ENCODE results near the gene STK17B.

DNA sequence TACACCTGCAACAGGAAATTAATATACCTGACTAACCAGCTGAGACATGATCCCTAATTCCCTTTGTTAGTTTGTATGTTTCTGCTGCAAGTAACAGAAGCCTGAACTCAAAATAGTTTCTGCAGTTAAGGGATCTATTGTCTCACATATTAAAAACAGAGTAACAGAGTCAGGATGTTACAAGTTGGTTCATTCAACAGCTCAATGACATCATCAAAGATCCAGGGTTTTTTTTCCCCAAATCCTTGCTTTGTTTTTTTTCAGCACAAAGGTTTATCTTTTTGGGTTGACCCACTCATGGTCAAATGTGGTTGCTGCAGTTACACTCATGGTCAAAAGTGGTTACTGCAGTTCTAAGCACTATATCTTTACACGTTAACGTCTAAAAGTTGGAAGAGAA, 67.8 kb downstream of the STK17B start:
- TF ChIP-seq, protein P1, sequence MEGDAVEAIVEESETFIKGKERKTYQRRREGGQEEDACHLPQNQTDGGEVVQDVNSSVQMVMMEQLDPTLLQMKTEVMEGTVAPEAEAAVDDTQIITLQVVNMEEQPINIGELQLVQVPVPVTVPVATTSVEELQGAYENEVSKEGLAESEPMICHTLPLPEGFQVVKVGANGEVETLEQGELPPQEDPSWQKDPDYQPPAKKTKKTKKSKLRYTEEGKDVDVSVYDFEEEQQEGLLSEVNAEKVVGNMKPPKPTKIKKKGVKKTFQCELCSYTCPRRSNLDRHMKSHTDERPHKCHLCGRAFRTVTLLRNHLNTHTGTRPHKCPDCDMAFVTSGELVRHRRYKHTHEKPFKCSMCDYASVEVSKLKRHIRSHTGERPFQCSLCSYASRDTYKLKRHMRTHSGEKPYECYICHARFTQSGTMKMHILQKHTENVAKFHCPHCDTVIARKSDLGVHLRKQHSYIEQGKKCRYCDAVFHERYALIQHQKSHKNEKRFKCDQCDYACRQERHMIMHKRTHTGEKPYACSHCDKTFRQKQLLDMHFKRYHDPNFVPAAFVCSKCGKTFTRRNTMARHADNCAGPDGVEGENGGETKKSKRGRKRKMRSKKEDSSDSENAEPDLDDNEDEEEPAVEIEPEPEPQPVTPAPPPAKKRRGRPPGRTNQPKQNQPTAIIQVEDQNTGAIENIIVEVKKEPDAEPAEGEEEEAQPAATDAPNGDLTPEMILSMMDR (IDR thresholded peaks at IDR 0.05), result no peak
- TF ChIP-seq POLR2A (IDR thresholded peaks at IDR 0.05), result no peak

Data from uterus (tissue), 2 donors.